Measurements from ENCODE around the gene NRG3.
"Not testable (repeated sequence)": the region's sequence is repeated elsewhere in the genome, so short reads cannot be mapped to it uniquely, and the experiment has no call there.

The NRG3 gene

DNA sequence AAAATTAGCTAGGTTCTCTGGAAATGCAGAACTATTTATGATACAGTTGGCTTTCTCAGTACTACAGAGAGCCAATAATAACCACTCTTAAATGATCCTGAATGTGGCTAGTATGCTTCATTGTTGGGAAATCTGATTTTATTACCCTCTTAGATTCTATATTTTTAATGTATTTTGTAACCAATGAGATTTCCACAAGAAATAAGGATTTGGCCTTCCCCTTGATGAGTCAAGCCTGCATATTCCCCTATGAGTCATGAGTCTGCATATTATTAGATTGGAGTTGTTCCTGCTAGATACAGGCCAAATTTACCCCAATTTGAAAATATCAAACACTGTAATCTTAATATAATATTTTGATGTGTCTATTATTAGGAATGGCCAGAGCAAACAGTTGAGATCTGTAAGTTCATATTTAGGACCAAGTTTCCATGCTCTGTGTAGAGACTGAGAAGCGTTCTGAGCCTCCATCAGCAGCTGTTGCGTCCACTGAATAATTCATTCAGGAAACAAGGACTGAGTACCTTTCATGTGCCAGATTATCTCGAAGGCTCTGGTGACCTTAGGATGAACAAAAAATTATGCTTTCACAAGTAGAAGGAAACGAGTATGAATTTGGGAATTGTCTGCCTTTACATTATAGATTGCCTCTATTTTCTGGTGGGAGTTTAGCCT, 793.4 kb downstream of the NRG3 start:
- TF ChIP-seq, protein P1, sequence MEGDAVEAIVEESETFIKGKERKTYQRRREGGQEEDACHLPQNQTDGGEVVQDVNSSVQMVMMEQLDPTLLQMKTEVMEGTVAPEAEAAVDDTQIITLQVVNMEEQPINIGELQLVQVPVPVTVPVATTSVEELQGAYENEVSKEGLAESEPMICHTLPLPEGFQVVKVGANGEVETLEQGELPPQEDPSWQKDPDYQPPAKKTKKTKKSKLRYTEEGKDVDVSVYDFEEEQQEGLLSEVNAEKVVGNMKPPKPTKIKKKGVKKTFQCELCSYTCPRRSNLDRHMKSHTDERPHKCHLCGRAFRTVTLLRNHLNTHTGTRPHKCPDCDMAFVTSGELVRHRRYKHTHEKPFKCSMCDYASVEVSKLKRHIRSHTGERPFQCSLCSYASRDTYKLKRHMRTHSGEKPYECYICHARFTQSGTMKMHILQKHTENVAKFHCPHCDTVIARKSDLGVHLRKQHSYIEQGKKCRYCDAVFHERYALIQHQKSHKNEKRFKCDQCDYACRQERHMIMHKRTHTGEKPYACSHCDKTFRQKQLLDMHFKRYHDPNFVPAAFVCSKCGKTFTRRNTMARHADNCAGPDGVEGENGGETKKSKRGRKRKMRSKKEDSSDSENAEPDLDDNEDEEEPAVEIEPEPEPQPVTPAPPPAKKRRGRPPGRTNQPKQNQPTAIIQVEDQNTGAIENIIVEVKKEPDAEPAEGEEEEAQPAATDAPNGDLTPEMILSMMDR (IDR thresholded peaks at IDR 0.05; ENCODE audit: insufficient read depth, low read length, poor library complexity, severe bottlenecking), result no peak

DNA sequence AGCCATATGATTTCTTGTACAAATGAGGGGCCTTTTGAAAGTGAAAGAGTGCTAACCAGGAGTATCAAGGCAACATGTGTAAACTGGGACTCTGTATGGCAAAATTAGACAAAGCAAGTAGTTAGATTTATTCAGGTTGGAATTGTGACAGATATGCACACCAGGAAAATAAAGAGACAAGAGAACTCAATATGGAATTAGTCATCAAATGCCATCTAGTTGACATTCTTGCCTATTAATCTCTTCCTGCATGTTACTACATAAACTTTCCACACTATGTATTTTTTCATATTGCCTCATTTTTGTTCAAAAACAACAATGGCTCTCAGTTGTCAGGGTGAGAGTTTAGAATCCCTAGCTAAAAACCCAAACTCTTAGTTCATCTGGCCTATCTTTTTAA, 799.0 kb downstream of the NRG3 start:
- no peak for DNase-seq (ENCODE audit: extremely low read depth, insufficient read length)
- TF ChIP-seq, protein P1 (IDR thresholded peaks at IDR 0.05; ENCODE audit: insufficient read depth, low read length, poor library complexity, severe bottlenecking), result no peak
- no peak overlapping the region for H3K4me3 ChIP-seq (replicated peaks; ENCODE audit: low read depth, low read length)
- no peaks in the 10 kb centered on the region for H3K36me3 ChIP-seq (ENCODE audit: control insufficient read depth, insufficient read depth, low read length)
- no peaks in the 10 kb centered on the region for H3K27me3 ChIP-seq (replicated peaks; ENCODE audit: control insufficient read depth, insufficient read depth, low read length)

More for the DNA sequence above, 793.4 kb downstream of the NRG3 start:
- Histone ChIP-seq H3K4me3 (replicated peaks; ENCODE audit: low read depth, low read length) (no peak overlapping the region), H3K36me3 (ENCODE audit: control insufficient read depth, insufficient read depth, low read length) (no peaks in the 10 kb centered on the region), H3K27me3 (replicated peaks; ENCODE audit: control insufficient read depth, insufficient read depth, low read length) (no peaks in the 10 kb centered on the region)
- DNase-seq (ENCODE audit: extremely low read depth, insufficient read length), result no peak

DNA sequence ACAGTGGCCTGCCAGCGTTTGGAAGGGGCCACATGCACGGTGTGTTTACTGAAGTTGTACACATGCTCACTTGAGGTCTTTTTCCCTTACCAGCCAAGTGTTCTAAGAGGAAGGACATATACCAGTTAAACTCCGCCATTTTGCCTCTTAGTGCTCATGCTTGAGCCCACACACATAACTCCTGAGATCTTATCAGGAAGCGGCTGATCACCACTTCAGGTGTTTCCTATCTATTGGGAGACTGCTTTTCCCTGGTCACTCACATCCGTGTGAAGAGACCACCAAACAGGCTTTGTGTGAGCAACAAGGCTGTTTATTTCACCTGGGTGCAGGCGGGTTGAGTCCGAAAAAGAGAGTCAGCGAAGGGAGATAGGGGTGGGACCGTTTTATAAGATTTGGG, 802.9 kb downstream of the NRG3 start:
- not testable (repeated sequence) for H3K36me3 ChIP-seq (ENCODE audit: control insufficient read depth, insufficient read depth, low read length); DNase-seq (ENCODE audit: extremely low read depth, insufficient read length); H3K27me3 ChIP-seq (replicated peaks; ENCODE audit: control insufficient read depth, insufficient read depth, low read length); H3K4me3 ChIP-seq (replicated peaks; ENCODE audit: low read depth, low read length)

DNA sequence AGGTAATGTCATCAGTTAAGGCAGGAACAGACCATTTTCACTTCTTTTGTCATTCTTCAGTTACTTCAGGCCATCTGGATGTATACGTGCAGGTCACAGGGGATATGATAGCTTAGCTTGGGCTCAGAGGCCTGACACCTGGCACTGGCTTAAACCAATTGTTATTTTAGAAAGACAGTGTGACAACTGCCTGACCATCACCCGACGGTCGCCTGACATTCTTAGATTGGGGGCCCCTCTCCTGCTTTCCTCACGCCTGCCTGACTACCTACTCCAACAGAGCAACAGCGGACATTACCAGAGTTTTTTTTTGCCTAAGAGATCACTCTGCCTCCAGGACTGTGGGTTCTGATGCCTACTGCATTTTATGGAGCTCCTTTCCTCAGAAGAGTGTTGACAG, 803.5 kb downstream of the NRG3 start:
- H3K4me3 ChIP-seq (replicated peaks; ENCODE audit: low read depth, low read length); H3K27me3 ChIP-seq (replicated peaks; ENCODE audit: control insufficient read depth, insufficient read depth, low read length); H3K36me3 ChIP-seq (ENCODE audit: control insufficient read depth, insufficient read depth, low read length); DNase-seq (ENCODE audit: extremely low read depth, insufficient read length): not testable (repeated sequence)

DNA sequence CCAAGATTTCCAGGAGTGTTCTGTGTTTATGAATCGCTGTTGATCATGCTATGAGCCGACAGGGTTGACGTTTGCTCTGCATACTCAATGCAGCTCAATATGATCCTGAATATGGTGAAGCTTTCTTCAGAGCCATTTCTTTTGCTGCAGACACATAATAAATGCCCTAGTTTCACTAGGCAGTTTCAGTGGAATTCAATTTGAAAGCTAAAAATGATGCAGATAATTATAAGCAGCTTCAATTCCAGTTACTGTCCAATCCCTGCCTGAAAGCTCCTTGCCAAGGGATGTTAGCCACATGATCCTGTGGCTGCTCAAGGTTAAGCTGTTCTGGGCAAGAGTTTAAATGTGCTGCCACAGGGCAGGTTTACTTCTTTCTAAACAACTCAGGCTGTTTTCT, 805.6 kb downstream of the NRG3 start:
- Histone ChIP-seq H3K36me3 (ENCODE audit: control insufficient read depth, insufficient read depth, low read length) (no peaks in the 10 kb centered on the region), H3K27me3 (replicated peaks; ENCODE audit: control insufficient read depth, insufficient read depth, low read length) (no peaks in the 10 kb centered on the region), H3K4me3 (replicated peaks; ENCODE audit: low read depth, low read length) (no peak overlapping the region)
- DNase-seq (ENCODE audit: extremely low read depth, insufficient read length), result no peak
- TF ChIP-seq, protein P1 (IDR thresholded peaks at IDR 0.05; ENCODE audit: insufficient read depth, low read length, poor library complexity, severe bottlenecking), result no peak

DNA sequence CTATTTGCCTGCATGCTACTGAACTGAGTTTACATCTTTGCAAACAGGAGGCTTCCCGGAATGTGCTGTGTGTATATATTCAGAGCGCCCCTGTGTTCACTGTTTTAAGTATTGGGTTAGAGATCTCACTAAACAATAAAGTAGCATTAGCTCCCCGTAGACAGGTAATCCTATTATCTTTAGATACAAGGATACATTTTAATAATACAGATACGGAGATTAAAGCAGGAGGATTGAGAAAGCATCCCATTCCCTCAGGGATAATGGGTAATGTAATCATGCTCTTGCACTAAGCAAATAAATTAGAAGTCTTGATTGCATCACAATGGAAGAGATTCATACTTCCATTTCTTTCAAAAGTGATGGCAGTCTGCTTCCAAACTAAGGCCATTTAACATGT, 809.0 kb downstream of the NRG3 start:
- DNase-seq (ENCODE audit: extremely low read depth, insufficient read length), result no peak
- Histone ChIP-seq H3K4me3 (replicated peaks; ENCODE audit: low read depth, low read length) (no peak overlapping the region), H3K27me3 (replicated peaks; ENCODE audit: control insufficient read depth, insufficient read depth, low read length) (no peaks in the 10 kb centered on the region), H3K36me3 (ENCODE audit: control insufficient read depth, insufficient read depth, low read length) (no peaks in the 10 kb centered on the region)
- TF ChIP-seq, protein P1 (IDR thresholded peaks at IDR 0.05; ENCODE audit: insufficient read depth, low read length, poor library complexity, severe bottlenecking), result no peak

DNA sequence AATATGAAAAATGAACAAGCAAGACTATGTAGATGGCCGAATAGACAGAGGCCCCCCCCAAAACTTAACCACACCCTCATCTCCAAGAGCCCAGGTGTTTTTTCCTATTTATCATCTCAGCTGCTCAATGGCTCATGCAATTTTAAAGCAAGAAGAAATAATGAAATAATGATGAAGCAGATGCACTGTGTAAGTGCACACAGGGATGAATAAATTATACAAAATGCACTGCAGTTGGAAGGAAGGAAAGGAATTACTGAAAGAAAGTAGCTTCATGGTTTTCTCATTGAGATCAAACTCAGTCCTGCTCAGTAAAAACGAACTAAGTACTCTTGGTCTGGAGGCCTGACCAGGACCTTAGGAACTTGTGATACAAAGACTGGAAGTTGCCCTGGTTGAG, 810.1 kb downstream of the NRG3 start:
- H3K4me3 ChIP-seq (replicated peaks; ENCODE audit: low read depth, low read length), result no peak overlapping the region
- no peak for DNase-seq (ENCODE audit: extremely low read depth, insufficient read length)
- no peaks in the 10 kb centered on the region for H3K27me3 ChIP-seq (replicated peaks; ENCODE audit: control insufficient read depth, insufficient read depth, low read length)
- TF ChIP-seq, protein P1 (IDR thresholded peaks at IDR 0.05; ENCODE audit: insufficient read depth, low read length, poor library complexity, severe bottlenecking), result no peak
- no peaks in the 10 kb centered on the region for H3K36me3 ChIP-seq (ENCODE audit: control insufficient read depth, insufficient read depth, low read length)
